HepG2 (cell line): Measurements from ENCODE around the gene BMP6. TPM values are rescaled to one million over a fixed set of nuclear protein-coding genes. Genes with fewer than 3 reads are reported as not detected.
A peak's percentile ranks its signal among the peaks of the same experiment; 100 is the strongest.

ENCODE experiments used
- ATF7-NPFF ChIP-seq: sonication (generic); formaldehyde crosslinking; IDR thresholded peaks from 2 replicates; pipeline ENCODE4 v1.8.1; 2023; ENCODE audit warnings: mild to moderate bottlenecking, low read depth, missing genetic modification reagents, moderate library complexity
- GLI4 ChIP-seq: sonication (generic); formaldehyde crosslinking; IDR thresholded peaks from 2 replicates; pipeline ENCODE4 v1.5.1; 2020; ENCODE audit warnings: missing genetic modification reagents, mild to moderate bottlenecking, moderate library complexity, borderline replicate concordance
- HES4 ChIP-seq: sonication (generic); formaldehyde crosslinking; IDR thresholded peaks from 2 replicates; pipeline ENCODE4 v1.9.0; 2021; ENCODE audit warnings: mild to moderate bottlenecking, missing genetic modification reagents, borderline replicate concordance
- HIVEP1 ChIP-seq: sonication (generic); formaldehyde crosslinking; IDR thresholded peaks from 2 replicates; pipeline ENCODE4 v1.4.0; 2020; ENCODE audit warnings: mild to moderate bottlenecking, missing genetic modification reagents
- JDP2 ChIP-seq: sonication (generic); formaldehyde crosslinking; IDR thresholded peaks from 2 replicates; pipeline ENCODE4 v1.8.1; 2022; ENCODE audit warnings: missing genetic modification reagents, borderline replicate concordance
- KDM4B ChIP-seq: sonication (generic); formaldehyde crosslinking; IDR thresholded peaks from 2 replicates; pipeline ENCODE4 v1.4.0; 2020; ENCODE audit warnings: missing genetic modification reagents
- NFE2L1 ChIP-seq: sonication (generic); formaldehyde crosslinking; IDR thresholded peaks from 2 replicates; pipeline ENCODE4 v1.4.0; 2020; ENCODE audit warnings: missing genetic modification reagents, mild to moderate bottlenecking, borderline replicate concordance
- NFYB ChIP-seq: sonication (generic); formaldehyde crosslinking; IDR thresholded peaks from 2 replicates; pipeline ENCODE4 v1.4.0; 2020; ENCODE audit warnings: missing genetic modification reagents
- PHF5A ChIP-seq: IDR thresholded peaks from one replicate; pipeline ENCODE4 v1.6.1; 2018; ENCODE audit warnings: low read depth, missing genetic modification reagents; ENCODE audit not compliant: unreplicated experiment
- SMARCE1 ChIP-seq: fragments of 450-650 bp; IDR thresholded peaks from 2 replicates; pipeline ENCODE4 v1.6.1; 2017; ENCODE audit warnings: borderline replicate concordance
- SRSF4 ChIP-seq: fragments of 200-400 bp; formaldehyde crosslinking; IDR thresholded peaks from one replicate; pipeline ENCODE4 v1.6.1; 2018; ENCODE audit warnings: mild to moderate bottlenecking, low read depth, low read length, moderate library complexity; ENCODE audit not compliant: poor library complexity, severe bottlenecking
- TCF12 ChIP-seq, 2 experiments: fragments of 450-650 bp in 1 of 2; sonication (generic) in 1 of 2; formaldehyde crosslinking in 1 of 2; IDR thresholded peaks; 2 replicates each; pipeline versions ENCODE4 v1.6.1 to v1.8.0; 2017 to 2022; ENCODE audit warnings: antibody characterized with exemption in 1 of 2, mild to moderate bottlenecking in 1 of 2, missing genetic modification reagents in 1 of 2, moderate library complexity in 1 of 2
- ZBED4 ChIP-seq: sonication (generic); formaldehyde crosslinking; IDR thresholded peaks from 2 replicates; pipeline ENCODE4 v1.4.0; 2020; ENCODE audit warnings: missing genetic modification reagents, borderline replicate concordance
- ZBTB20 ChIP-seq: sonication (generic); formaldehyde crosslinking; IDR thresholded peaks from 2 replicates; pipeline ENCODE4 v1.8.1; 2023; ENCODE audit warnings: missing genetic modification reagents, low read depth, mild to moderate bottlenecking, borderline replicate concordance
- ZBTB39 ChIP-seq: sonication (generic); formaldehyde crosslinking; IDR thresholded peaks from 2 replicates; pipeline ENCODE4 v1.5.0; 2020; ENCODE audit warnings: missing genetic modification reagents
- ZNF143 ChIP-seq: sonication (generic); formaldehyde crosslinking; IDR thresholded peaks from 2 replicates; pipeline ENCODE4 v1.4.0; 2020; ENCODE audit warnings: missing genetic modification reagents
- ZNF225 ChIP-seq: sonication (generic); formaldehyde crosslinking; IDR thresholded peaks from 2 replicates; pipeline ENCODE4 v1.4.0; 2020; ENCODE audit warnings: mild to moderate bottlenecking, missing genetic modification reagents
- ZNF275 ChIP-seq: sonication (generic); formaldehyde crosslinking; IDR thresholded peaks from 2 replicates; pipeline ENCODE4 v1.8.0; 2022; ENCODE audit warnings: missing genetic modification reagents, mild to moderate bottlenecking, inconsistent platforms, borderline replicate concordance
- ZNF432 ChIP-seq: sonication (generic); formaldehyde crosslinking; IDR thresholded peaks from 2 replicates; pipeline ENCODE4 v1.5.0; 2020; ENCODE audit warnings: missing genetic modification reagents, mild to moderate bottlenecking, borderline replicate concordance
- ZNF549 ChIP-seq: sonication (generic); formaldehyde crosslinking; IDR thresholded peaks from 2 replicates; pipeline ENCODE4 v1.5.0; 2020; ENCODE audit warnings: missing genetic modification reagents
- ZNF670 ChIP-seq: sonication (generic); formaldehyde crosslinking; IDR thresholded peaks from 2 replicates; pipeline ENCODE4 v1.8.0; 2022; ENCODE audit warnings: mild to moderate bottlenecking, missing genetic modification reagents, borderline replicate concordance
- ZNF790 ChIP-seq: sonication (generic); formaldehyde crosslinking; IDR thresholded peaks from 2 replicates; pipeline ENCODE4 v1.8.0; 2022; ENCODE audit warnings: missing genetic modification reagents, mild to moderate bottlenecking, borderline replicate concordance
- ZSCAN31 ChIP-seq: sonication (generic); formaldehyde crosslinking; IDR thresholded peaks from 2 replicates; pipeline ENCODE4 v1.5.0; 2020; ENCODE audit warnings: low read depth, mild to moderate bottlenecking, missing genetic modification reagents
- polyA plus RNA-seq, 8 experiments: library from polyadenylated mRNA; depleted of rRNA in 3 of 8; stranded (reverse) in 7 of 8; unstranded in 1 of 8; fragments of >200 nt; fragmentation: Illumina TruSeq in 4 of 8; extraction: Trizol in 4 of 8; gene quantifications; 2 replicates each; pipeline versions ENCODE4 v1.2.1 to v1.2.3, GENCODE V29; 2011 to 2016; ENCODE audit warnings: low read depth in 4 of 8, missing spikeins in 1 of 8, mixed read lengths in 1 of 8; ENCODE audit not compliant: insufficient read depth in 1 of 8
- total RNA-seq, 5 experiments: library from RNA; depleted of rRNA; stranded (reverse); fragments of >200 nt; fragmentation: Illumina TruSeq; extraction: Trizol; gene quantifications; 2 replicates each; pipeline ENCODE4 v1.2.3, GENCODE V29; 2016; ENCODE audit warnings: low read depth in 1 of 5

The BMP6 gene
- total and polyA plus RNA-seq, 2 of the 13 experiments (the other 11 are each of a cell fraction or from before 2014, with no cell fraction given) = 0.09 to 0.18 TPM

- TF ChIP-seq SRSF4 (no peak), ZNF670 (CRISPR knock-in tag) (no peak), PHF5A (no peak), KDM4B (CRISPR knock-in tag) (peak; percentile 56; the same call in 1 of the 2 replicates), NFYB (CRISPR knock-in tag) (no peak), ZNF143 (CRISPR knock-in tag) (no peak), ZSCAN31 (CRISPR knock-in tag) (no peak), HIVEP1 (CRISPR knock-in tag) (no peak), ZBTB39 (CRISPR knock-in tag) (no peak), ZNF275 (no peak), GLI4 (no peak), JDP2 (CRISPR knock-in tag) (no peak), ZNF225 (CRISPR knock-in tag) (no peak; the same call in 1 of the 2 replicates), ZNF432 (CRISPR knock-in tag) (no peak), TCF12 (IDR thresholded peaks at IDR 0.05) (no peak), TCF12 (CRISPR knock-in tag; IDR thresholded peaks at IDR 0.05) (no peak), ZNF549 (CRISPR knock-in tag) (no peak), NFE2L1 (no peak), SMARCE1 (no peak), ZNF790 (no peak), ATF7-NPFF (CRISPR knock-in tag) (no peak), ZBED4 (CRISPR knock-in tag) (no peak), HES4 (no peak), ZBTB20 (CRISPR knock-in tag) (no peak)
These were observed 27.9 kb upstream of the BMP6 start (continued) for GRCh38 chr6:7697820-7698623.
